GM23248 (cell line): Measurements from ENCODE around the gene KCNQ1OT1.

Source experiments
- EZH2 ChIP-seq: fragments of 200-600 bp; sonication (generic); IDR thresholded peaks from 2 replicates; pipeline ENCODE4 v1.6.1; 2018; ENCODE audit warnings: antibody characterized with exemption, mild to moderate bottlenecking; ENCODE audit not compliant: insufficient read depth, poor library complexity, severe bottlenecking
- EZH2phosphoT487 ChIP-seq: fragments of 200-600 bp; sonication (generic); IDR thresholded peaks from 2 replicates; pipeline ENCODE4 v1.6.1; 2018; ENCODE audit warnings: antibody characterized with exemption, moderate library complexity, mild to moderate bottlenecking, low read depth; ENCODE audit not compliant: insufficient read depth

GRCh38 chr11:2577991-2578928, 121.5 kb downstream of the KCNQ1OT1 start:
- TF ChIP-seq EZH2 (no peak), EZH2phosphoT487 (no peak)
